H1 (cell line): ENCODE results near the gene CSTF3. TPM values are rescaled to one million over a fixed set of nuclear protein-coding genes. Genes with fewer than 3 reads are reported as not detected.
A peak's percentile ranks its signal among the peaks of the same experiment; 100 is the strongest.
"Not testable (repeated sequence)": the region's sequence is repeated elsewhere in the genome, so short reads cannot be mapped to it uniquely, and the experiment has no call there.

Experiments used
- CTCF ChIA-PET: fragments of 300-600 bp; sonication (Branson Sonifier 250); formaldehyde crosslinking; loops from one replicate; lab custom pipeline; 2021; ENCODE audit not compliant: partially characterized antibody; lab: Charles Lee
- POLR2A ChIA-PET: fragments of 300-600 bp; sonication (Branson Sonifier 250); formaldehyde crosslinking; loops from one replicate; lab custom pipeline; 2021; ENCODE audit warnings: inconsistent platforms; ENCODE audit not compliant: partially characterized antibody; lab: Charles Lee
- DNase-seq, 2 experiments: peaks; one replicate each; pipeline versions ENCODE4 v3.0.0 to v3.0.0-alpha.2; 2010 to 2022; ENCODE audit warnings: low spot score in 2 of 2, low read depth in 1 of 2, mixed read lengths in 1 of 2
- FAIRE-seq: peaks from 2 replicates; lab custom pipeline; 2011; peaks lifted over from hg19 to GRCh38; lab: Jason Lieb, UNC
- H2AFZ ChIP-seq: 2 replicates; pipeline ENCODE4 v1.8.1; 2012; ENCODE audit warnings: low read length, inconsistent platforms
- H2AK5ac ChIP-seq: 2 replicates; pipeline ENCODE4 v1.6.1; 2013; ENCODE audit warnings: low read depth, low read length
- H2BK120ac ChIP-seq: replicated peaks from 2 replicates; pipeline ENCODE3; 2013; ENCODE audit warnings: low read depth, low read length, inconsistent platforms
- H2BK12ac ChIP-seq: 2 replicates; pipeline ENCODE4 v1.6.1; 2013; ENCODE audit warnings: low read depth, low read length
- H2BK15ac ChIP-seq: 2 replicates; pipeline ENCODE4 v1.6.1; 2013; ENCODE audit warnings: low read length
- H2BK20ac ChIP-seq: 2 replicates; pipeline ENCODE4 v1.6.1; 2013; ENCODE audit warnings: low read length
- H2BK5ac ChIP-seq: 2 replicates; pipeline ENCODE4 v1.6.1; 2013; ENCODE audit warnings: low read depth, low read length
- H3K14ac ChIP-seq: 2 replicates; pipeline ENCODE4 v1.6.1; 2013; ENCODE audit warnings: inconsistent platforms; ENCODE audit not compliant: insufficient read length
- H3K18ac ChIP-seq: 2 replicates; pipeline ENCODE4 v1.6.1; 2013; ENCODE audit warnings: low read length; ENCODE audit errors: extremely low read depth
- H3K23ac ChIP-seq: 2 replicates; pipeline ENCODE4 v1.6.1; 2013; ENCODE audit warnings: inconsistent platforms; ENCODE audit not compliant: insufficient read length
- H3K23me2 ChIP-seq: 2 replicates; pipeline ENCODE4 v1.6.1; 2013; ENCODE audit warnings: low read depth, low read length
- H3K27ac ChIP-seq: 2 replicates; pipeline ENCODE4 v1.6.1; 2011; ENCODE audit warnings: low read depth, low read length, inconsistent platforms
- H3K27me3 ChIP-seq, 4 experiments: replicated peaks in 1 of 4; 1 replicate in 1 of 4; 2 replicates in 3 of 4; pipeline versions ENCODE4 v1.6.1 to v1.8.1; 2011 to 2013; ENCODE audit warnings: low read length in 3 of 4, mild to moderate bottlenecking in 3 of 4, inconsistent platforms in 2 of 4, mixed read lengths in 2 of 4, moderate library complexity in 1 of 4; ENCODE audit not compliant: control insufficient read depth in 3 of 4, insufficient read depth in 3 of 4; ENCODE audit errors: extremely low read depth in 1 of 4
- H3K36me3 ChIP-seq, 4 experiments: 2 replicates each; pipeline versions ENCODE4 v1.6.1 to v1.8.1; 2011 to 2013; ENCODE audit warnings: mild to moderate bottlenecking in 4 of 4, low read length in 3 of 4, moderate library complexity in 2 of 4, control low read depth in 1 of 4, inconsistent platforms in 1 of 4; ENCODE audit not compliant: insufficient read depth in 4 of 4, control insufficient read depth in 2 of 4
- H3K4ac ChIP-seq: replicated peaks from 2 replicates; pipeline ENCODE3; 2013; ENCODE audit warnings: low read length, low read depth, mixed read lengths, inconsistent platforms; ENCODE audit not compliant: insufficient read length
- H3K4me1 ChIP-seq, 4 experiments: replicated peaks in 1 of 4; 1 replicate in 1 of 4; 2 replicates in 3 of 4; pipeline versions ENCODE4 v1.6.1 to v1.8.1; 2011 to 2013; ENCODE audit warnings: low read length in 3 of 4, inconsistent platforms in 2 of 4, mixed read lengths in 1 of 4; ENCODE audit not compliant: insufficient read depth in 4 of 4, control insufficient read depth in 3 of 4
- H3K4me2 ChIP-seq, 2 experiments: 2 replicates each; pipeline versions ENCODE4 v1.6.1 to v1.8.1; 2011 to 2013; ENCODE audit warnings: low read depth in 2 of 2, low read length in 2 of 2, control low read depth in 1 of 2, inconsistent platforms in 1 of 2, mild to moderate bottlenecking in 1 of 2; ENCODE audit not compliant: insufficient read depth in 1 of 2
- H3K4me3 ChIP-seq, 4 experiments: fragments of 200-600, 300-600 bp in 1 of 4; sonication (generic), shearing (Covaris generic), sonication (Bioruptor Twin) in 1 of 4; 2 replicates each; pipeline versions ENCODE4 v1.5.1 to v1.8.1; 2011 to 2016; ENCODE audit warnings: low read length in 4 of 4, low read depth in 3 of 4, control low read depth in 2 of 4, inconsistent platforms in 2 of 4, mild to moderate bottlenecking in 2 of 4, mixed read lengths in 1 of 4, moderate library complexity in 1 of 4; ENCODE audit not compliant: insufficient read depth in 2 of 4; ENCODE audit errors: extremely low read depth in 1 of 4
- H3K56ac ChIP-seq: replicated peaks from 2 replicates; pipeline ENCODE3; 2013; ENCODE audit warnings: low read depth, mild to moderate bottlenecking, mixed read lengths, low read length, inconsistent platforms; ENCODE audit not compliant: insufficient read length
- H3K79me1 ChIP-seq: 2 replicates; pipeline ENCODE4 v1.6.1; 2013; ENCODE audit warnings: low read depth, low read length, control low read depth
- H3K79me2 ChIP-seq, 2 experiments: 2 replicates each; pipeline versions ENCODE4 v1.6.1 to v1.8.1; 2012 to 2013; ENCODE audit warnings: low read length in 2 of 2, mild to moderate bottlenecking in 2 of 2, inconsistent platforms in 1 of 2; ENCODE audit not compliant: insufficient read depth in 2 of 2, control insufficient read depth in 1 of 2
- H3K9ac ChIP-seq, 4 experiments: replicated peaks in 1 of 4; 1 replicate in 1 of 4; 2 replicates in 3 of 4; pipeline versions ENCODE4 v1.6.1 to v1.8.1; 2011 to 2013; ENCODE audit warnings: low read depth in 3 of 4, low read length in 3 of 4, control low read depth in 2 of 4, mild to moderate bottlenecking in 2 of 4, moderate library complexity in 2 of 4, inconsistent platforms in 1 of 4; ENCODE audit errors: extremely low read depth in 1 of 4
- H3K9me3 ChIP-seq, 2 experiments: 2 replicates each; pipeline versions ENCODE4 v1.6.1 to v1.8.1; 2012 to 2013; ENCODE audit warnings: mild to moderate bottlenecking in 2 of 2, moderate library complexity in 2 of 2, control low read depth in 1 of 2, inconsistent platforms in 1 of 2, low read depth in 1 of 2, low read length in 1 of 2, mixed read lengths in 1 of 2; ENCODE audit not compliant: insufficient read depth in 2 of 2
- H4K20me1 ChIP-seq, 2 experiments: replicated peaks in 1 of 2; 2 replicates each; pipeline versions ENCODE3 to v1.8.1; 2011 to 2013; ENCODE audit warnings: inconsistent platforms in 2 of 2, low read length in 2 of 2, mild to moderate bottlenecking in 1 of 2; ENCODE audit not compliant: insufficient read depth in 2 of 2, control insufficient read depth in 1 of 2
- H4K5ac ChIP-seq: 2 replicates; pipeline ENCODE4 v1.6.1; 2013; ENCODE audit warnings: low read length, low read depth, mixed read lengths, inconsistent platforms; ENCODE audit not compliant: insufficient read length
- H4K8ac ChIP-seq: 2 replicates; pipeline ENCODE4 v1.8.0; 2013; ENCODE audit warnings: mild to moderate bottlenecking, moderate library complexity, low read length, inconsistent platforms; ENCODE audit not compliant: insufficient read depth; ENCODE audit errors: extremely low read depth
- H4K91ac ChIP-seq: replicated peaks from 2 replicates; pipeline ENCODE3; 2013; ENCODE audit warnings: low read length, mixed read lengths, inconsistent platforms; ENCODE audit not compliant: insufficient read length
- POLR2AphosphoS5 ChIP-seq: IDR thresholded peaks from 2 replicates; pipeline ENCODE4 v1.6.1; 2011; ENCODE audit warnings: low read depth, low read length
- WGBS, 2 experiments: shearing (Covaris generic) in 1 of 2; methylation state at CpG; one replicate each; pipeline versions ENCODE4 v1.1.6 to v1.1.7; 2013 to 2015; ENCODE audit warnings: low lambda C conversion rate in 2 of 2, mixed read lengths in 2 of 2, inconsistent platforms in 1 of 2, low coverage in 1 of 2, missing lambda C conversion rate in 1 of 2; ENCODE audit not compliant: insufficient replicate concordance in 2 of 2, insufficient coverage in 1 of 2, insufficient read length in 1 of 2; ENCODE audit errors: extremely low coverage in 1 of 2, missing lambda C conversion rate in 1 of 2; 5-methylcytosine and 5-hydroxymethylcytosine counted together
- polyA plus RNA-seq, 7 experiments: library from polyadenylated mRNA; depleted of rRNA in 3 of 7; stranded (reverse) in 5 of 7; unstranded in 2 of 7; fragments of >200 nt in 5 of 7; fragments of 200-250 nt in 2 of 7; gene quantifications; 1 replicate in 5 of 7; 2 replicates in 1 of 7; 4 replicates in 1 of 7; pipeline versions ENCODE4 v1.2.1 to v1.2.3, GENCODE V29; 2011 to 2013; ENCODE audit warnings: missing spikeins in 2 of 7, mixed read lengths in 2 of 7
- total RNA-seq: library from RNA; stranded (reverse); fragmentation: NEBNext Ultra II Directional; extraction: Animal tissue kit (Norgen Biotek cat#: 25700); gene quantifications from 2 replicates; pipeline ENCODE4 v1.2.1, GENCODE V29; 2021

Gene CSTF3
- total and polyA plus RNA-seq, 2 of the 8 experiments (the other 6 are each of a cell fraction or from before 2014, with no cell fraction given), result 22.3 to 54.7 TPM

DNA sequence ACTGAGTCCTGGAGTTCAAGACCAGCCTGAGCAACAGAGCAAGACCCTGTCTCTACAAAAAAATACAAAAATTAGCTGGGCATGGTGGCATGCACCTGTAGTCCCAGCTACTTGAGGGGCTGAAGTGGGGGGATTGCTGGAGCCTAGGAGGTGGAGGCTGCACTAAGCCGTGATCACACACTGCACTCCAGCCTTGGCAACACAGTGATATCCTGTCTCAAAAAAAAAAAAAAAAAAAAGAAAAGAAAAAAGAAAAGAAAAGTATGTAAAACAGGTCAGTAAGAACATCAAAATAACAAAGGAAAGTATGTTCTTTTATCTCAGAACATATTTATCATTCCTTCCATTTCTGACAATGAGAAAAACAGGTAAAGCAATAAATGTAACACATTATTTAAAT is 38.6 kb downstream of the CSTF3 start:
- ChIA-PET POLR2A (interaction anchor here (0.9 to 2.1 kb wide), 4 partner anchors 8 to 16 kb away, joined by 3 to 6 read pairs (median 4); no protein-coding TSS in a partner anchor), CTCF (interaction anchor here (0.6 to 1.1 kb wide), 2 partner anchors 22 to 440 kb away, joined by 3 to 4 read pairs; no protein-coding TSS in a partner anchor)
- not testable (repeated sequence) for FAIRE-seq, H3K4me2 ChIP-seq, H3K23me2 ChIP-seq, H3K79me1 ChIP-seq, DNase-seq, H4K20me1 ChIP-seq, H4K5ac ChIP-seq
- TF ChIP-seq POLR2AphosphoS5, result peak; percentile 26; the same call in 1 of the 2 replicates
- TF ChIP-seq, all 59 proteins: peak for 1; not testable (repeated sequence) for 58
- not testable (repeated sequence) for H3K27me3 ChIP-seq, H2AK5ac ChIP-seq, H2AFZ ChIP-seq, H3K23ac ChIP-seq, H3K4ac ChIP-seq, H3K36me3 ChIP-seq, H3K9ac ChIP-seq, H2BK12ac ChIP-seq, H2BK20ac ChIP-seq, H3K79me2 ChIP-seq, H3K4me1 ChIP-seq, H3K4me3 ChIP-seq, H3K14ac ChIP-seq, H4K8ac ChIP-seq, H2BK15ac ChIP-seq, H2BK120ac ChIP-seq, H3K9me3 ChIP-seq, H3K27ac ChIP-seq, H3K56ac ChIP-seq
- Histone ChIP-seq H2BK5ac (peak overlapping the region; percentile 52; the same call in 1 of the 2 replicates), H4K91ac (peak overlapping the region; percentile 40), H3K18ac (0 out of 2 replicates have a peak overlapping the region, but pooled peaks have one; percentile 36)
- 29% methylated on average over 1 of the region's 1 CpG; no CpG with 5 or more reads in 1 of the 2 experiments for WGBS, 2 experiments
